WERI-Rb-1 (cell line): ENCODE data around the gene ARHGAP23.

Experiments
- DNase-seq: peaks from one replicate; pipeline ENCODE4 v3.0.0-alpha.2; 2020
- H3K27ac ChIP-seq: fragments of 250-450 bp; sonication (Bioruptor Pico); 2 replicates; pipeline ENCODE4 v1.5.1; 2020; ENCODE audit warnings: mild to moderate bottlenecking, moderate library complexity
- H3K27me3 ChIP-seq: fragments of 250-450 bp; sonication (Bioruptor Pico); 2 replicates; pipeline ENCODE4 v1.5.1; 2021; ENCODE audit warnings: mild to moderate bottlenecking, low read depth, moderate library complexity; ENCODE audit not compliant: insufficient read depth, severe bottlenecking
- H3K36me3 ChIP-seq: fragments of 250-450 bp; sonication (Bioruptor Pico); 2 replicates; pipeline ENCODE4 v1.5.1; 2020; ENCODE audit warnings: mild to moderate bottlenecking, moderate library complexity
- H3K4me3 ChIP-seq: 2 replicates; pipeline ENCODE4 v1.5.1; 2011; ENCODE audit warnings: low read depth, mild to moderate bottlenecking, control low read depth, low read length
- H3K9me3 ChIP-seq: fragments of 250-450 bp; sonication (Bioruptor Pico); 2 replicates; pipeline ENCODE4 v1.5.1; 2021; ENCODE audit warnings: mild to moderate bottlenecking, moderate library complexity; ENCODE audit not compliant: severe bottlenecking
- CTCF ChIP-seq: IDR thresholded peaks from 2 replicates; pipeline ENCODE4 v1.5.1; 2011; ENCODE audit warnings: low read depth, mild to moderate bottlenecking, control low read depth, inconsistent platforms, low read length

Gene ARHGAP23

GRCh38 chr17:38424297-38424972 lies 3.8 kb upstream of the ARHGAP23 start:
- Histone ChIP-seq H3K27me3 (no peaks in the 10 kb centered on the region), H3K9me3 (no peaks in the 10 kb centered on the region), H3K36me3 (no peaks in the 10 kb centered on the region), H3K27ac (no peak overlapping the region), H3K4me3 (no peak overlapping the region)
- no peak for TF ChIP-seq CTCF
- no peak for DNase-seq

DNA sequence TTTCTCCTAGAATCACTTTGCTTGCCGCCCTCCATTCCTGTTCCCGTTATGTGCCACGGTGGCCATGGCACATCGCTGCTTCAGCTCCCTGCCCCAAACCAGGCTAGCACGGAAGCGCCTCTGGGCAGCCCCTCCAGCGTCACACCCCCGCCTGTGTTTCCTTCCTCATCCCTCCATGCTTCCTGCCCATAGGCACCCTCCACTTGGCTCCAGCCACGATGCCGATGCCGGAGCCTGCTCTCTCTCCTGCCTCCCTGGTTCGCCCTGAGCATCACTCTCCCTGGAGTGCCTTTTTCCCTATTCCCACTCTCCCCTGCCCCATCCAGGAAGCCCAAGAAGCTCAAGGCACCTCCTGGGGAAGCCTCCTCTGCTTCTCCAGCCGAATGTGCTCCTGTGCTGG lies 3.2 kb upstream of the ARHGAP23 start:
- no peaks in the 10 kb centered on the region for H3K9me3 ChIP-seq
- H3K27me3 ChIP-seq, result no peaks in the 10 kb centered on the region
- no peak for TF ChIP-seq CTCF
- H3K36me3 ChIP-seq, result no peaks in the 10 kb centered on the region
- H3K4me3 ChIP-seq, result no peak overlapping the region
- DNase-seq, result no peak
- H3K27ac ChIP-seq, result no peak overlapping the region

DNA sequence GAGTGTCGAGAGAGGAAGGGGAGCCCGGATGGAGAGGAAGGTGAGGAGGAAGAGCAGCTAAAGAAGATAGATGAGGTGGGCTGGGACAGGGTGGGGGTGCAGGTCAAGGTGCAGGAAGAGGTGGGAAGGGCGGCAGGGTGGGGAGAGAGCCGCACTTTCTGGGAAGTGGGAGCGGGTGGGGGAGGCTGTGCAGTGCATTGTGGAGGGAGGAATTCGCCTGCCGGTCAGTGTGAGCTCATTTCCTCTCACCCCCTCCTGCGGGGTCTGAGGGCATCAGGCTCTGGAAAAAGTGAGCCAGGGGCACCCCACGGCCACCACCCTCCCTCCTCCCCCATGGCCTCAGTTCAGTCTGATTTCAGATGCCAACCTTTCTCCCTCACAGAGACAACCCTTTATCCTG lies 2.5 kb upstream of the ARHGAP23 start:
- H3K4me3 ChIP-seq, result no peak overlapping the region
- no peaks in the 10 kb centered on the region for H3K27me3 ChIP-seq
- H3K36me3 ChIP-seq, result no peaks in the 10 kb centered on the region
- no peak overlapping the region for H3K27ac ChIP-seq
- no peak for TF ChIP-seq CTCF
- H3K9me3 ChIP-seq, result no peaks in the 10 kb centered on the region
- DNase-seq, result no peak

- no peak for DNase-seq
- no peak overlapping the region for H3K4me3 ChIP-seq
- no peaks in the 10 kb centered on the region for H3K9me3 ChIP-seq
- no peak for TF ChIP-seq CTCF
- H3K27me3 ChIP-seq, result no peaks in the 10 kb centered on the region
- H3K36me3 ChIP-seq, result no peaks in the 10 kb centered on the region
- no peak overlapping the region for H3K27ac ChIP-seq
Observed at GRCh38 chr17:38426441-38426840, 1.8 kb upstream of the ARHGAP23 start.

GRCh38 chr17:38427160-38427949 lies 909 bp upstream of the ARHGAP23 start:
- no peak overlapping the region for H3K4me3 ChIP-seq
- H3K9me3 ChIP-seq, result no peaks in the 10 kb centered on the region
- DNase-seq, result no peak
- H3K27ac ChIP-seq, result no peak overlapping the region
- TF ChIP-seq CTCF, result no peak
- no peaks in the 10 kb centered on the region for H3K27me3 ChIP-seq
- H3K36me3 ChIP-seq, result no peaks in the 10 kb centered on the region
